ENCODE results near the gene SCTR. TPM values are rescaled to one million over a fixed set of nuclear protein-coding genes. Genes with fewer than 3 reads are reported as not detected.

Gene SCTR
- total RNA-seq, 1 experiment from 2014 or later = not detected

GRCh38 chr2:119402106-119402505 lies 122.2 kb downstream of the SCTR start:
- no peaks in the 10 kb centered on the region for H3K36me3 Mint-ChIP-seq (ENCODE audit: insufficient read depth, unreplicated experiment)
- H3K27ac Mint-ChIP-seq (ENCODE audit: low read depth, unreplicated experiment) = no peak overlapping the region
- BruUV-seq (replicated peaks) = no TSS peak
- no peak for TF ChIP-seq CTCF (IDR thresholded peaks at IDR 0.05; ENCODE audit: unreplicated experiment)
- ChIA-PET POLR2A (interaction anchor here (1.2 kb wide), 1 partner anchor 9 kb away, joined by 4 read pairs; no protein-coding TSS in a partner anchor), CTCF (interaction anchor here (1.3 to 5.6 kb wide), 3 partner anchors 76 to 520 kb away, joined by 3 to 100 read pairs (median 5); no protein-coding TSS in a partner anchor)
- H3K9me3 Mint-ChIP-seq (ENCODE audit: unreplicated experiment) = no peaks in the 10 kb centered on the region
- H3K27me3 Mint-ChIP-seq (ENCODE audit: insufficient read depth, unreplicated experiment) = no peaks in the 10 kb centered on the region
- DNase-seq (ENCODE audit: unreplicated experiment) = no peak
- H3K4me1 Mint-ChIP-seq (ENCODE audit: insufficient read depth, unreplicated experiment) = peaks cover 16% of the 10 kb centered on the region
- no peak overlapping the region for H3K4me3 Mint-ChIP-seq (ENCODE audit: unreplicated experiment)
- intact Hi-C loops (cut with micrococcal nuclease) = no loop called here

GRCh38 chr2:119397196-119397595 lies 127.1 kb downstream of the SCTR start:
- Mint-ChIP-seq H3K27ac (ENCODE audit: low read depth, unreplicated experiment) (no peak overlapping the region), H3K4me1 (ENCODE audit: insufficient read depth, unreplicated experiment) (peaks cover 10% of the 10 kb centered on the region), H3K9me3 (ENCODE audit: unreplicated experiment) (no peaks in the 10 kb centered on the region), H3K4me3 (ENCODE audit: unreplicated experiment) (no peak overlapping the region), H3K27me3 (ENCODE audit: insufficient read depth, unreplicated experiment) (no peaks in the 10 kb centered on the region), H3K36me3 (ENCODE audit: insufficient read depth, unreplicated experiment) (no peaks in the 10 kb centered on the region)
- POLR2A ChIA-PET = interaction anchor here (0.8 kb wide), 1 partner anchor 30 kb away, joined by 3 read pairs; the partner anchor contains the start of genes C2orf76 and DBI
- BruUV-seq (replicated peaks) = no TSS peak
- CTCF ChIA-PET = interaction anchor here (1.2 kb wide), 1 partner anchor 86 kb away, joined by 3 read pairs; no protein-coding TSS in a partner anchor
- no peak for DNase-seq (ENCODE audit: unreplicated experiment)
- intact Hi-C loops (cut with micrococcal nuclease) = no loop called here
- TF ChIP-seq CTCF (IDR thresholded peaks at IDR 0.05; ENCODE audit: unreplicated experiment) = no peak

GRCh38 chr2:119393971-119394748 lies 130.1 kb downstream of the SCTR start:
- H3K4me1 Mint-ChIP-seq (ENCODE audit: insufficient read depth, unreplicated experiment) = peaks cover 19% of the 10 kb centered on the region
- POLR2A ChIA-PET = no interaction called here
- no peaks in the 10 kb centered on the region for H3K27me3 Mint-ChIP-seq (ENCODE audit: insufficient read depth, unreplicated experiment)
- no peaks in the 10 kb centered on the region for H3K9me3 Mint-ChIP-seq (ENCODE audit: unreplicated experiment)
- no peak overlapping the region for H3K27ac Mint-ChIP-seq (ENCODE audit: low read depth, unreplicated experiment)
- no peaks in the 10 kb centered on the region for H3K36me3 Mint-ChIP-seq (ENCODE audit: insufficient read depth, unreplicated experiment)
- DNase-seq (ENCODE audit: unreplicated experiment) = no peak
- no TSS peak for BruUV-seq (replicated peaks)
- no peak overlapping the region for H3K4me3 Mint-ChIP-seq (ENCODE audit: unreplicated experiment)
- no peak for TF ChIP-seq CTCF (IDR thresholded peaks at IDR 0.05; ENCODE audit: unreplicated experiment)
- intact Hi-C loops (cut with micrococcal nuclease) = no loop called here
- CTCF ChIA-PET = interaction anchor here (0.5 kb wide), 1 partner anchor 15 kb away, joined by 3 read pairs; no protein-coding TSS in a partner anchor

Other genes starting within 250 kb of the SCTR start
- gene C2orf76, start 157.6 kb downstream of the SCTR start, total RNA-seq (2022) = 9.7 and 9.8 TPM in 2 replicates
- gene DBI, start 157.5 kb downstream of the SCTR start, total RNA-seq (2022) = 76.8 and 104 TPM in 2 replicates
- gene TMEM37, start 92.6 kb downstream of the SCTR start, total RNA-seq (2022) = 0.17 TPM in 1 of 2 replicates, not detected in the other
- gene CFAP221, start 20.0 kb upstream of the SCTR start, total RNA-seq (2022) = not detected in 2 replicates
- gene TMEM177, start 154.7 kb upstream of the SCTR start, total RNA-seq (2022) = 13.3 and 16.8 TPM in 2 replicates
- 21.1 and 27.2 TPM in 2 replicates for gene PTPN4, start 235.4 kb upstream of the SCTR start, total RNA-seq (2022)